Neural progenitor cell (in vitro differentiated cells): ENCODE results near the gene OR10A6.

Experiments used
- EZH2 ChIP-seq: fragments of 200-600 bp; sonication (generic); IDR thresholded peaks from 2 replicates; pipeline ENCODE4 v1.6.1; 2017; ENCODE audit warnings: antibody characterized with exemption, mild to moderate bottlenecking, moderate library complexity
- TF ChIP-seq, protein P1 (sequence below): fragments of 200-600 bp; sonication (generic); IDR thresholded peaks from 2 replicates; pipeline ENCODE4 v1.5.1; 2017; ENCODE audit warnings: antibody characterized with exemption, mild to moderate bottlenecking

DNA sequence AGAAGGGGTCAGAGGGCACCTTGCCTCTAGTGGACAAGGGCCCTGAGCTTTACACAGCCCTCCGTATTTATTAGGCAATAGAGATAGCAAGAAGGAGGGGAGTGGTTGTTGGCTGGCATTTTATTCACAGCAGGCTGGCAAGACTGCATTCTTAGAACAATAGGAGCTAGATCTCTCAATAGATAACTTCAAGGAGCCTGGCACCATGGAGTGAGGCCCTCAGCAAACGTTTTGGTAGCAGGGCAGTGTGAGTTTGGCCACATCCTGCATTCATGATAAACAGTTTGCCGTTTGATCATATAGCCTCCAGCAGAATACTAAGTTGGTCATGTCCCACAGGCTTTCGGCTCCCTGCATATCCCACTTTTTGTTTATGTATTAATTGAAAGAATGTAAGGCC lies 31.6 kb downstream of the OR10A6 start:
- TF ChIP-seq, protein P1, sequence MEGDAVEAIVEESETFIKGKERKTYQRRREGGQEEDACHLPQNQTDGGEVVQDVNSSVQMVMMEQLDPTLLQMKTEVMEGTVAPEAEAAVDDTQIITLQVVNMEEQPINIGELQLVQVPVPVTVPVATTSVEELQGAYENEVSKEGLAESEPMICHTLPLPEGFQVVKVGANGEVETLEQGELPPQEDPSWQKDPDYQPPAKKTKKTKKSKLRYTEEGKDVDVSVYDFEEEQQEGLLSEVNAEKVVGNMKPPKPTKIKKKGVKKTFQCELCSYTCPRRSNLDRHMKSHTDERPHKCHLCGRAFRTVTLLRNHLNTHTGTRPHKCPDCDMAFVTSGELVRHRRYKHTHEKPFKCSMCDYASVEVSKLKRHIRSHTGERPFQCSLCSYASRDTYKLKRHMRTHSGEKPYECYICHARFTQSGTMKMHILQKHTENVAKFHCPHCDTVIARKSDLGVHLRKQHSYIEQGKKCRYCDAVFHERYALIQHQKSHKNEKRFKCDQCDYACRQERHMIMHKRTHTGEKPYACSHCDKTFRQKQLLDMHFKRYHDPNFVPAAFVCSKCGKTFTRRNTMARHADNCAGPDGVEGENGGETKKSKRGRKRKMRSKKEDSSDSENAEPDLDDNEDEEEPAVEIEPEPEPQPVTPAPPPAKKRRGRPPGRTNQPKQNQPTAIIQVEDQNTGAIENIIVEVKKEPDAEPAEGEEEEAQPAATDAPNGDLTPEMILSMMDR = no peak
- TF ChIP-seq EZH2 = no peak
